HG03432 (cell line): ENCODE measurements around the gene GH1.
"Not testable (repeated sequence)": the region's sequence is repeated elsewhere in the genome, so short reads cannot be mapped to it uniquely, and the experiment has no call there.

Source experiments
- ATAC-seq: cut with Tn5 transposase; IDR thresholded peaks from one replicate; pipeline ENCODE4 v1.9.1; 2021; ENCODE audit warnings: mild to moderate bottlenecking, moderate library complexity; ENCODE audit not compliant: unreplicated experiment

GH1 gene

DNA sequence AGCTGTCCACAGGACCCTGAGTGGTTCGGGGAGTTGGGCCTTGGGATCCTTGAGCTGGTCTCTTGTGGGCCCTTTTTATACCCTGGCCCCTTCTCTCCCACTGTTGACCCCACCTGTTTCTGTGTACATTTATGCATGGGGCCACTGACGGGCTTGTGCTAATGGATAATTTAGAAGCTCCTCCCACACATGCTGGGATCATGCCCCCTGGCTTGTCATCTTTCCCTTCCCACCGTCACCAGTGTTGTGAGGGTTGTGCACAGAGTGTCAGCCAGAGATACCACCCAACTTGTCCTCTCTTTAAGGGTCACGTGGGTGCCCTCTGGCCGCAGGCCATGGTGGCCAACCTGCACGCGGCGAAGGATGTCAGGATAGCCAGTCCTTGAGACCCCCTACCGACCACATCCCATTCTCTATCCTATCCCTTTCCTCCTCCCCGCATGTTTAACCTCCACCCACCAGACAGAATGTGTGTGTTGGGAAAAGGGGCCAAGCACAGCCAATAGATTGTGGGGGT lies at the start of gene GH1:
Gene GH1 (minus strand): TSS at position 51 of the 517 bp plus-strand sequence. CDS start 63 bp downstream, outside the sequence.
- ATAC-seq: not testable (repeated sequence)

DNA sequence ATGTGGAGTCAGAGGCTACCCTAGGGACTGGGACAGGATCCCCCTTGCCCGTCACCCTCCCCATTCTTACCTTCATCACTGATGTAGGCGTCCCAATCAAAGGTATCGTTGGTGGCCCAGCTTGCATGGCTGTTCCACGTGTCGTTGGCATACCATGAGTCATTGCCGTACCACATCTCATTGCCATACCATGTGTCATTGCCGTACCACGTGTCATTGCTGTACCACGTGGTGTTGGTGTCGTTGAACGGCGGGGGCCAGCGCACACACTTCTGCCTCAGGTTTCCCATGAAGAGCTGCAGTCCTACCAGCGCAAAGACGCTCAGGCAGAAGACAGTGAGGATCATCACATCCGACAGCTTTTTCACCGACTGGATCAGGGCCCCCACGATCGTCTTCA lies 49.3 kb upstream of the GH1 start:
- ATAC-seq: no peak

DNA sequence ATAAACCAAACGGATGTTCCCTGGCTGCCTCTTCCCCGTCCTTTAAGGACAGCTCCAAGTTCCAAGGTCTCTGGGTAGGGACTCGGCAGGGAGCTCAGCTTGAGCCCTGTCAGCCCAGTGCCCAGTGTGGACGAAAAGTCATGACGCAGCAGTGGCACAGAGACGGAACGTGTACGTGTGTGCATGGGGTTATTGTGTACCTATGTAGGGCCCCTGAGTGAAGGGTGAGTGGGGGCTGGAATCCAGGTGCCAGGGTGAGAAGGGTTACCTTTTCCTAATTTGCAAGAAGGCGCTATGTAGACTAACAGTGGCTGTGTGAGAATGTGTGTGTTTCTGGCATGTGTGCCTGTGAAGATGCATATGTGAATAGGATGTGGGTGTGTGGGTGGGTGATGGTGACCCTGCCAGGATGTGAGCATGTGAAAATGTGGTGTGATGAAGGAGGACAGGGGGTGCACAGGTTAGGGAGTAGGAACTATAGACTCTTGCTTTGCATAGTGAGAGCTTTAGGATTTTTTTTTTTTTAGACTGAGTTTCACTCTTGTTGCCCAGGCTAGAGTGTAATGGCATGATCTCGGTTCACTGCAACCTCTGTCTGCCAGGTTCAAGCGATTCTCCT lies 48.1 kb upstream of the GH1 start:
- ATAC-seq: peak; percentile 59

DNA sequence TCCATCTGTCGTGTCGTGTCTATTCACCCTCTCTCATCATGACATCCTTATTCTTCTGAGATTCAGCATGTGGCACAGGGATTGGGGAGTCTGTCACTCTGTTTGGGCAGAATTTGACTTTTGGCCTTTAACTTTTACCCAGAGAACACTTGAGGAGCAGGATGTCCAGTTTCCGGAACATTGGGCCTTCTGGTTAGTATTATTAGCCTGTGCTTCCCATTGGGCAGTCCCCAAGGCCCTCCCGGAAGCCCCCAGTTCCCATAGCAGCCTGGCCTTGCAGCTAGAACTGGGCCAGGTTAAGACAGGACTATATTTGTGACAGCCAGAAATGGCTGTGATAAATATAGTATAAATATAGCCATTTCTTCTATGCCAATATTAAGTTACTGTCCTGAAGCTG lies 44.5 kb upstream of the GH1 start:
- ATAC-seq: no peak

DNA sequence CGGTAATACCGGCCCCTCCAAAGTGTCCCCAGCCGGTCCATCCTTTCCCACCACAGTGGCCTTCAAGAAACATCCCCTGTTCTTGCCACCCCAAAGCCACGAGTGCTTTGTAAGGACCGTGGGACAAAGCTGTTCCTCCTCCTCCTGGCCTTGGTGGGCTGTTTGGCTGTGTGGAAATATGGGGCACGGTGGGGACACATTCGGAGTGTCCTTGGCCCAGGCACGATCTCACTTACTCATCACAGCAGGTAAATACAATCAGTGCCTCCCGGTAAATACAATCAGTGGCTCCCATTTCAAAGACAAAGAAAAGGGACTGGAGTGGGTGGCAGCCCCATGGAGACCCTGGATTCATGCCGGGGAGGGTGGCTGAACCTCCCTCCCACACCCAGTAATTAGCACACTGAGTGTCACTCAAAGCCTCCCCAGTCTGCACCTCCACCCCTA lies 43.7 kb upstream of the GH1 start:
- no peak for ATAC-seq

GRCh38 chr17:63961355-63962212 lies 42.9 kb upstream of the GH1 start:
- no peak for ATAC-seq

DNA sequence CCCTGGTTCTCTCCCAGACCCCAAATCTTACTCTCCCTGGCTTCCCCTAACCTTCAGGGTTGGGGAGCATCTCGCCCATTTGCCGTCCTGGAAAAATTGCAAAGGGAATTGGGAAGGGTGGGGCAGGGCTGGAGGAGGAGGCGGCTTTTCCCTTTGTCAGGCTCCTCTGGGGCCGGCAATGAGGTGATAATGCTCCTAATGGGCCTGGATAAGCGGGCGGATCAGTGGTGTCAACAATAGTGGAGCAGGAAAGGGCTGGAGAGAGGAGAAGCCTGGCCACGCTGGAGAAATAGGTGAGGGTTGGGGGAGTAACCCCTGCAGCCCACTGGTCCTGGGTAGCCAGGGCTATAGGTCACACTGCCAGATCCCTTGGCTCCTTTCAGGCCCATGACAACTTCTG lies 41.8 kb upstream of the GH1 start:
- ATAC-seq: no peak

GRCh38 chr17:63960006-63960405 lies 41.4 kb upstream of the GH1 start:
- no peak for ATAC-seq

DNA sequence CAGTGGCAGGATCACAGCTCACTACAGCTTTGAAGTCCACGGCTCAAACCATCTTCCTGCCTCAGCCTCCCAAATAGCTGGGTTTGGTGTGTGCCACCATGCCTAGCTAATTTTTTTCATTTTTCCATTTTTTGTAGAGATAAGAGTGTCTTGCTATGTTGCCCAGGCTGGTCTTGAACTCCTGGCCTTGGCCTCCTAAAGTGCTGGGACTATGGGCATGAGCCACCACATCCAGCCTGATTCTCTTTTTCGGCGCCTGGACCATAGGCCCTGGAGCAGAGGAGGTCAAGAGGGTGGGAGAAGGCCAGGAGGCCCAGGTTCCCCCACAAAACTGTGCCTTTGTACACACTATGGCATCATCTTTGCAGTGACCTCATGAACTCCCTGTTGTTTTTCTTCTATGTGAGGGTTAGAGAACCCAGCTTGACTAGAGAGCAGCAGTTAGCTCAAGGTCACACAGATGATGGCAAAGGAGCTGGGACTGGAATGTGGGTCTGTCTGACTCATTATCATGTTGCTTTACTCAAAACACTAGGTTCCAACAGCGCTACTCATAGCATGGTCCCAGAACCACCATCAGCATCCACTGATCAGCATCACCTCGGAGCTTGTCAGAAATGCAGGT lies 37.8 kb upstream of the GH1 start:
- no peak for ATAC-seq

DNA sequence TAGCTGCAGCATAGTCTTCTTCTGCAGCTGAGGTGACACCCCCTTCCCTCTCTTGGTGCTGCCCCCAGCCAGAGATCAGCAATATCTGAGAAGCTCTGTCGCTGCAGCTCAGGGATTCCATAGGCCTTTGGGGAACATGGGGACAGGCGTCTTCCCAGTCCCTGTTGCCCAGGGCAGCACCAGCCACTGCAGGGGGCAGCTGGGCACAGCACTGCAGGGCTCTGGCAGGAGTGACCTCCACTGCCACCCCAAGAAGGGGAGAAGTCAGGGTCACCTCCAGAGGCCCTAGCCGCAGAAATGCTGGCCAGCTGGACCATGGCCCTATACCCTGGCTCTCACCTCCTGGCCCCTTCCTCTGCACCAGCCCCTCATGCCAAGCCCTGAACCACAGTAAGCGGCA lies 37.2 kb upstream of the GH1 start:
- no peak for ATAC-seq

- ATAC-seq: no peak
Measured at GRCh38 chr17:63955232-63955631, 36.6 kb upstream of the GH1 start.

DNA sequence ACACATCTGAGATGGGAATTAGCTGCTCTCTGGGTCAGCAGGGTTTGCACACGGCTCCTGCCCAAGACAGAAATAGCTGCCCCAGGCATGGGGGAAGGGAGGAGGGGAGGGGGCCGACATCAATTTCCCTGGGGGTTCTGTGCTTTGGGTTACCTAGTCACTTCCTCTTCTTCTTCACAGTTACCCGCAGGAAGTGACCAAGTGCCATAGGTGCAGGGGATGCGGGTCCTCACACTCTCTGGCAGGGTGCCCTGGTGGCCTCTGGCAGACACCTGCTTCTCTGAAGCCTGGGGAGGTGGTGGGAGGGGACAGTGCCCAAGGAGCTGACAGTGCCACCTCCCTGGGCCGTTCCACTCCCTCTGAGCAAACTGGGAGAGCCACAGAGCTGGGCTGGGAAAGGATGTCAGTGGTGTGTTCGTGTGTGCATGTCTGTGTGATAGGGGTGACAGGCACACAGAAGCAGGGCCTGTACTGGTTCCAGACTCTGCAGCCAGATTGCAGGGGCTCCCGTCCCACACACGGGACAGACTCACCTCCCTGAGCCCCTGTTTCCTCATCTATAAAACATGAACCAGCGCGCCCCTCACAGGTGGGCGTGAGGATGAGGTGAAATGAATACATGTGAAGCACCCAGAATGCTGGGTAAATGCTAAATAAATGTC lies 35.9 kb upstream of the GH1 start:
- ATAC-seq: peak; percentile 65

DNA sequence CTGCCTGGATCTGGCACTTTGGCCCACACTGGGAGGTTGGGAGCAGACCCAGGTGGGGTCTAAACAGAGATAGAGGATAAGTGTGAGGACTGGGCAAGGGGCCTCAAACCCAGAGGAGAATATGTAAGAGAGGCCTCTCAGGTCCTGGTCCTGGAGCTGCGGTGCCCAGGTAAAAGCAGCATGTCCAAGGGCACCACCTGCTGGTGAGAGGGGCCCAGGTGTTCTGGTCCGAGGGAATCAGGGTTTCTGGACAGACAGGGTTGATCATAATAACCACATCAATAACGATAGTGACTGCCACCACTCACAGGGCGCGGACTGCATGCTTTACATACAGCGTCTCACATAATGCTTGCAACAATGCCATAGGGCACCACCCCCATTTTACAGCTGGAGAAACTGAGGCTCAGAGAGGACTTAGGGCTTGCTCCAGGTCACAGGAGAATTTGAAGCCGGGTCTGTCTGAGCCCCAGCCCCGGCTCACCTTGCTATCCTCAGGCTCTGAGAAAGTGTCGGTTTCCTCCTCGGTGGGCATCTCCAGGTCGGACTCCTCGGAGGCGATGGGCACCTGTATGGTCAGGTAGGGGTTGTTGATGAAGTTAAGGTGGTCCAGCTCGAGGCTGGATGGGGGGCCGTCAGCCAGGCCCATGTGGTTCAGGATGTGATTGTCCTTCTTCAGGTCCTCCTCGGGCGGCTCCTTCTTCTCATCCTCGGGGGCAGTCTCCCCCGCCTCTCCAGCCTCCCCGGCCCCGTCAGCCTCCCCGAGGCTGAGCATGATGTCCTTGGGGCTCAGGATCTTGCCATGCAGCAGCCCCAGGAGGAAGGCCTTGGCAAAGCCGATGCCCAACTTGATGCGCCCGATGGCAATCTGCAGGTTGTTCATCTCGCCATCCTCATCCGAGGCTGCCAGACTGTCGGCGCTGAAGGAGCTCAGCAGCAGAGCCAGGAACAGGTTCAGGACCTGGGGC lies 32.6 kb upstream of the GH1 start:
- ATAC-seq: no peak

GRCh38 chr17:63949576-63950250 lies 31.1 kb upstream of the GH1 start:
- ATAC-seq: no peak

DNA sequence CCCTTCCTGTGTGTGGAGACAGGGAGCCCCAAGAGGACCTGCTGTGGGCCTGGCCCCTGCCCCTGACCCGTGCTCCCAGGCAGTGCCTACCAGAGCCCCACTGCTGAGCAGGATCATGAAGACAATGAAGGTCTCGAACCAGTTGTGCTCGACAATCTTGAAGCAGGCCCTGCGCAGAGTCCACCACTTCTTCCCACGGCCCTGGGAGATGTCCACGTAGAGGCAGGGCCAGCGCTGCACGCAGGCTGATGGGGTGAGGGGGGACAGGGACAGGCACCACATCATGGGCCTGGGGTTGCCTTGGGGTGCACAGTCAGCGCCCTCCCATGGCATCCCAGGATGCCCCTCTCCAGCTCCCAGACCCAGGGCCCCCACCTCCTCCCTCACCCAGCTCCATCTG lies 29.9 kb upstream of the GH1 start:
- no peak for ATAC-seq

- ATAC-seq: no peak
Measured at GRCh38 chr17:63947711-63948330, 29.2 kb upstream of the GH1 start.

- peak; percentile 74 for ATAC-seq
Measured at GRCh38 chr17:63946440-63947363, 28.1 kb upstream of the GH1 start.
